ENCODE measurements around the gene DCAF7.

DNA sequence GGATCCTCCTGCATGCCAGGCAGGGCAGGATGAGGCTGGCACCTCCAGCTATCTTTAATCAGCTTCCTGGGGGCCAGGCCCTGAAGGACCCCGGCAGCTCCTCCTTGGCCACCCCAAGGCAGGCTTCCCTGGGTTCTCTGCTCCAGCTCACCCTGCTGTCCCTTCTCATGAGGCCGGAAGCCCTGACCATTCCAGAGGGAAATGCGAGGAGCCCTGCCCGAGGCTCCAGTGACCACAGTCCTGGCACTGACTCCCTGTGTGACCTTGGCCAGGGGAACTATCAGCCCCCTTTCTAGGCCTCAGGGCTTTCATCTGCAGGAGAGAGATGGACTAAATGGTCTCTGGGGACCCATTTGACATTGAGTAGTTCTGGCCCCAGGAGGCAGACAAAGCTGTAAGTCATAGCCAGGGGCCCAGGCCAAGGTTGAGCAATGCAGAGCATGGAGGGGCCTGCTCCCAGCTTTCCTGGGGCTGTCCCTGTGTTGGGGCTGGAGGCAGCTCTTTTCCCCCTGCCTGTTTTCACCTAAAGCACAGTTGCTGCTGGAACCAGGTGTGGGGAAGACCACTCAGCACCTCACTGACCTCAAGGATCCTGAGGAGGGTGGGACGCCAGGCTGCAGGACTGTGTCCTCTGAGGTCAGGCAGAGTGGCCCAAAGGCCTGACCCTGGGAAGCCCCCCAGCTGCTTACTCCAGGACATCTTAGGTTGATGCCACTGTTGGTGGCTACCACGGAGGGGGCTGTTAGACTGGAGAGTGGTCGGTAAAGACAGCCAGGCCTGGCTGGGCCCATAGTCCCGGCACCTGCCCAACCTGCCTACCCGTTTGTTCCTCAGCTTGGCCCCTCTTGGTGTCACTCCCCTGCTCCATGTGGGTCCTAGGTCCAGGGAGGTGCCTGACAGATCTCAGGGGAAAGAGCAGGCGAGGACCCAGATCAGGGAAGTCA lies 19.0 kb upstream of the DCAF7 start:
- TF ChIP-seq POLR2A (IDR thresholded peaks at IDR 0.05) (no peak), CTCF (IDR thresholded peaks at IDR 0.05) (no peak)

Data from heart left ventricle (tissue), 13 donors.